Measurements from ENCODE around the gene RPS26. TPM values are rescaled to one million over a fixed set of nuclear protein-coding genes. Genes with fewer than 3 reads are reported as not detected.

The RPS26 gene
- total and polyA plus RNA-seq, 9 of the 15 experiments (the other 6 are each of a cell fraction or from before 2014, with no cell fraction given) = 70.2 to 1,589 (median 852) TPM

DNA sequence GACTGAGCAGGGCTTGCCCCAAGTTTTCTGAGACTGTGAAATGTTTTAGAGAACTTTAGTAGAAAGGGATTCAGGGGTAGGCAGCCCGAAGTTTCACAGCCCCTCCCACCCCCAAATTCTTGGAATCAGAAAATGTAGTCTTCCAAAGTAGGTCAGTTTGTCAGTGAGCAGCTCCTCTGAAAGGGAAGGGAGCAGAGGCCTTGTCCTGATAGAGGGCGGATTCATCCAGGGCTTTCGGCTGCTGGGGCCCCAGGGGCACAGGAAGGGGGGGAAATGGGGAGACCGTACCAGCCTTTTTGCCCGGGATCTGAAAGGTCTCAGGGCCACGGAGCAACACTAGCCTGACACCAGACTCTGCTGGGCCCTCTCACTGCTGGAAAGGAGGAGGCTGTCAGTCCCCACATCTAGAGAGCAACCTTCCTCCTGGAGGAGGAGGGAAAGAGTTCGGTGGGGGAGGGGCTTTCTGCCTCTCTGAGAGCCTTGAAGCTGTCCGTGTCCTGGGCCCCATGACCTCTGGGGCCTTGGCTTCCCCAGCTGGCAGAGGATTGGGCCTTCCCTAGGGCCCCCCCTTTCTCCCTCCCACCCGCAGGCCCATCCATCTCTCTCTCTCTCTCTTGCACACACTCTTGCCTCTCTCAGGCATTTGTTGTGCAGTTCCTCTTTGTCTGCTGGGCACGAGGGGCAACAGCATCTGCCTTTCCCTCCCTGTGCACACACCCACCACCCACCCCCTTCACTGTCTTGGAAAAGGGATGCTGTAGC, 21.1 kb upstream of the RPS26 start, which contains the start of gene IKZF4 (continued):
- TF ChIP-seq, protein P1, sequence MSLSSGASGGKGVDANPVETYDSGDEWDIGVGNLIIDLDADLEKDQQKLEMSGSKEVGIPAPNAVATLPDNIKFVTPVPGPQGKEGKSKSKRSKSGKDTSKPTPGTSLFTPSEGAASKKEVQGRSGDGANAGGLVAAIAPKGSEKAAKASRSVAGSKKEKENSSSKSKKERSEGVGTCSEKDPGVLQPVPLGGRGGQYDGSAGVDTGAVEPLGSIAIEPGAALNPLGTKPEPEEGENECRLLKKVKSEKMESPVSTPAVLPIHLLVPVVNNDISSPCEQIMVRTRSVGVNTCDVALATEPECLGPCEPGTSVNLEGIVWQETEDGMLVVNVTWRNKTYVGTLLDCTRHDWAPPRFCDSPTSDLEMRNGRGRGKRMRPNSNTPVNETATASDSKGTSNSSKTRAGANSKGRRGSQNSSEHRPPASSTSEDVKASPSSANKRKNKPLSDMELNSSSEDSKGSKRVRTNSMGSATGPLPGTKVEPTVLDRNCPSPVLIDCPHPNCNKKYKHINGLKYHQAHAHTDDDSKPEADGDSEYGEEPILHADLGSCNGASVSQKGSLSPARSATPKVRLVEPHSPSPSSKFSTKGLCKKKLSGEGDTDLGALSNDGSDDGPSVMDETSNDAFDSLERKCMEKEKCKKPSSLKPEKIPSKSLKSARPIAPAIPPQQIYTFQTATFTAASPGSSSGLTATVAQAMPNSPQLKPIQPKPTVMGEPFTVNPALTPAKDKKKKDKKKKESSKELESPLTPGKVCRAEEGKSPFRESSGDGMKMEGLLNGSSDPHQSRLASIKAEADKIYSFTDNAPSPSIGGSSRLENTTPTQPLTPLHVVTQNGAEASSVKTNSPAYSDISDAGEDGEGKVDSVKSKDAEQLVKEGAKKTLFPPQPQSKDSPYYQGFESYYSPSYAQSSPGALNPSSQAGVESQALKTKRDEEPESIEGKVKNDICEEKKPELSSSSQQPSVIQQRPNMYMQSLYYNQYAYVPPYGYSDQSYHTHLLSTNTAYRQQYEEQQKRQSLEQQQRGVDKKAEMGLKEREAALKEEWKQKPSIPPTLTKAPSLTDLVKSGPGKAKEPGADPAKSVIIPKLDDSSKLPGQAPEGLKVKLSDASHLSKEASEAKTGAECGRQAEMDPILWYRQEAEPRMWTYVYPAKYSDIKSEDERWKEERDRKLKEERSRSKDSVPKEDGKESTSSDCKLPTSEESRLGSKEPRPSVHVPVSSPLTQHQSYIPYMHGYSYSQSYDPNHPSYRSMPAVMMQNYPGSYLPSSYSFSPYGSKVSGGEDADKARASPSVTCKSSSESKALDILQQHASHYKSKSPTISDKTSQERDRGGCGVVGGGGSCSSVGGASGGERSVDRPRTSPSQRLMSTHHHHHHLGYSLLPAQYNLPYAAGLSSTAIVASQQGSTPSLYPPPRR (CRISPR knock-in tag; IDR thresholded peaks at IDR 0.05; ENCODE audit: borderline replicate concordance) = no peak
- TF ChIP-seq, protein P2, sequence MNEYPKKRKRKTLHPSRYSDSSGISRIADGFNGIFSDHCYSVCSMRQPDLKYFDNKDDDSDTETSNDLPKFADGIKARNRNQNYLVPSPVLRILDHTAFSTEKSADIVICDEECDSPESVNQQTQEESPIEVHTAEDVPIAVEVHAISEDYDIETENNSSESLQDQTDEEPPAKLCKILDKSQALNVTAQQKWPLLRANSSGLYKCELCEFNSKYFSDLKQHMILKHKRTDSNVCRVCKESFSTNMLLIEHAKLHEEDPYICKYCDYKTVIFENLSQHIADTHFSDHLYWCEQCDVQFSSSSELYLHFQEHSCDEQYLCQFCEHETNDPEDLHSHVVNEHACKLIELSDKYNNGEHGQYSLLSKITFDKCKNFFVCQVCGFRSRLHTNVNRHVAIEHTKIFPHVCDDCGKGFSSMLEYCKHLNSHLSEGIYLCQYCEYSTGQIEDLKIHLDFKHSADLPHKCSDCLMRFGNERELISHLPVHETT (CRISPR knock-in tag; conservative IDR thresholded peaks at IDR 0.05 in 1 of 2, IDR thresholded peaks at IDR 0.05 in 1 of 2) = 0 out of 4 replicates have a peak, but pooled peaks of 1 of the 2 experiments have one; percentile 55
- TF ChIP-seq HDAC8 (tag; IDR thresholded peaks at IDR 0.05) (no peak), HNRNPH1 (optimal IDR thresholded peaks at IDR 0.05; ENCODE audit: low read depth, low read length) (no peak), ZNF444 (CRISPR knock-in tag; IDR thresholded peaks at IDR 0.05) (no peak), ZNF707 (CRISPR knock-in tag; conservative IDR thresholded peaks at IDR 0.05) (no peak), HOXB6 (CRISPR knock-in tag; IDR thresholded peaks at IDR 0.05; ENCODE audit: borderline replicate concordance) (no peak), TRIM24 (IDR thresholded peaks at IDR 0.05) (0 out of 4 replicates have a peak, but pooled peaks of 1 of the 2 experiments have one; percentile 6), MCM3 (IDR thresholded peaks at IDR 0.05) (no peak), ZFP36 (IDR thresholded peaks at IDR 0.05; ENCODE audit: low read depth, low read length, partially characterized antibody) (no peak), SMAD3 (CRISPR knock-in tag; conservative IDR thresholded peaks at IDR 0.05) (no peak), MEF2D (tag; conservative IDR thresholded peaks at IDR 0.05; ENCODE audit: low read depth) (peak; percentile 51; the same call in 1 of the 2 replicates), JUNB (CRISPR knock-in tag; conservative IDR thresholded peaks at IDR 0.05) (no peak)
- TF ChIP-seq, protein P3, sequence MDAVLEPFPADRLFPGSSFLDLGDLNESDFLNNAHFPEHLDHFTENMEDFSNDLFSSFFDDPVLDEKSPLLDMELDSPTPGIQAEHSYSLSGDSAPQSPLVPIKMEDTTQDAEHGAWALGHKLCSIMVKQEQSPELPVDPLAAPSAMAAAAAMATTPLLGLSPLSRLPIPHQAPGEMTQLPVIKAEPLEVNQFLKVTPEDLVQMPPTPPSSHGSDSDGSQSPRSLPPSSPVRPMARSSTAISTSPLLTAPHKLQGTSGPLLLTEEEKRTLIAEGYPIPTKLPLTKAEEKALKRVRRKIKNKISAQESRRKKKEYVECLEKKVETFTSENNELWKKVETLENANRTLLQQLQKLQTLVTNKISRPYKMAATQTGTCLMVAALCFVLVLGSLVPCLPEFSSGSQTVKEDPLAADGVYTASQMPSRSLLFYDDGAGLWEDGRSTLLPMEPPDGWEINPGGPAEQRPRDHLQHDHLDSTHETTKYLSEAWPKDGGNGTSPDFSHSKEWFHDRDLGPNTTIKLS (IDR thresholded peaks at IDR 0.05; ENCODE audit: borderline replicate concordance, low read depth) = no peak
- TF ChIP-seq, protein P4, sequence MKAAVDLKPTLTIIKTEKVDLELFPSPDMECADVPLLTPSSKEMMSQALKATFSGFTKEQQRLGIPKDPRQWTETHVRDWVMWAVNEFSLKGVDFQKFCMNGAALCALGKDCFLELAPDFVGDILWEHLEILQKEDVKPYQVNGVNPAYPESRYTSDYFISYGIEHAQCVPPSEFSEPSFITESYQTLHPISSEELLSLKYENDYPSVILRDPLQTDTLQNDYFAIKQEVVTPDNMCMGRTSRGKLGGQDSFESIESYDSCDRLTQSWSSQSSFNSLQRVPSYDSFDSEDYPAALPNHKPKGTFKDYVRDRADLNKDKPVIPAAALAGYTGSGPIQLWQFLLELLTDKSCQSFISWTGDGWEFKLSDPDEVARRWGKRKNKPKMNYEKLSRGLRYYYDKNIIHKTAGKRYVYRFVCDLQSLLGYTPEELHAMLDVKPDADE (conservative IDR thresholded peaks at IDR 0.05; ENCODE audit: control insufficient read depth, low read depth, low read length) = 0 out of 2 replicates have a peak, but pooled peaks have one; percentile 24
- TF ChIP-seq, protein P5, sequence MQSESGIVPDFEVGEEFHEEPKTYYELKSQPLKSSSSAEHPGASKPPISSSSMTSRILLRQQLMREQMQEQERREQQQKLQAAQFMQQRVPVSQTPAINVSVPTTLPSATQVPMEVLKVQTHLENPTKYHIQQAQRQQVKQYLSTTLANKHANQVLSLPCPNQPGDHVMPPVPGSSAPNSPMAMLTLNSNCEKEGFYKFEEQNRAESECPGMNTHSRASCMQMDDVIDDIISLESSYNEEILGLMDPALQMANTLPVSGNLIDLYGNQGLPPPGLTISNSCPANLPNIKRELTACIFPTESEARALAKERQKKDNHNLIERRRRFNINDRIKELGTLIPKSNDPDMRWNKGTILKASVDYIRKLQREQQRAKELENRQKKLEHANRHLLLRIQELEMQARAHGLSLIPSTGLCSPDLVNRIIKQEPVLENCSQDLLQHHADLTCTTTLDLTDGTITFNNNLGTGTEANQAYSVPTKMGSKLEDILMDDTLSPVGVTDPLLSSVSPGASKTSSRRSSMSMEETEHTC (IDR thresholded peaks at IDR 0.05) = no peak
